GM18873 (cell line): ENCODE measurements around the gene NTRK3.

ENCODE experiments used
- ATAC-seq: cut with Tn5 transposase; IDR thresholded peaks from one replicate; pipeline ENCODE4 v1.9.1; 2021; ENCODE audit warnings: mild to moderate bottlenecking, moderate library complexity, moderate number of reproducible peaks; ENCODE audit not compliant: unreplicated experiment, low FRiP score

NTRK3 gene

DNA sequence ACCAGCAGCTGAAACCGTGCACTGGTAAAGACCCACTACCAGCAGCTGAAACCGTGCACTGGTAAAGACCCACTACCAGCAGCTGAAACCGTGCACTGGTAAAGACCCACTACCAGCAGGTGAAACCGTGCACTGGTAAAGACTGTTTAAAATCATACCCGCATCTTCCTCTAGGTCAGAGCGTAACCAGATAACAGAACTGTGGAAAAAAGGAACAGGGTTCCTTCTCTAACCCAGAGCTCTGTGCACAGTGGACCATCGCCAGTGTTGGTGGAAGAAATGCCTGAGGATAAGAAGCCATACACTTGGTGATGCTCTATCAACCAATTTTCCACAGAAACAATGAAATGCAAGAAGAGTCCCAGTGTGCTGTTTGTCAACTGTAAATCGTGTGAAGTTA, 243.4 kb downstream of the NTRK3 start:
- no peak for ATAC-seq

- no peak for ATAC-seq
Measured at GRCh38 chr15:88012688-88013087, 243.9 kb downstream of the NTRK3 start.

DNA sequence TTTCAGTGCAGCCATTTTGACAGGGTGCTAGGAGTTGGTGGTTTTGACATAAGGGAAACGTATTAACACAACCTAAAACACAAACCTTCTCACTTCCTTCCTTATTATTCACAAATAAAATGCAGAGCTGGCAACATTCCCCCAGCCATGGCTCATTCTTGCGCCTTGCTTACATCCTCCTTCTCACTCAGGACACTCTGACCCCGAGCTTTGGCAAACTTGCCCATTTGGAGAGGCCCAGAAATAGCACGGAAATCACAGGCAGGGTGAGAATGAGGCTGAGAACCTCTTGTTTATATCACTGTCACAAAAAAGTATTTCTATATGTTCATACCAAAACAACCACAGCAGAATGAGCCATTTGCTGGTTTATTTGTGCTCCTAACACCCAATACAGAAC, 244.3 kb downstream of the NTRK3 start:
- no peak for ATAC-seq

DNA sequence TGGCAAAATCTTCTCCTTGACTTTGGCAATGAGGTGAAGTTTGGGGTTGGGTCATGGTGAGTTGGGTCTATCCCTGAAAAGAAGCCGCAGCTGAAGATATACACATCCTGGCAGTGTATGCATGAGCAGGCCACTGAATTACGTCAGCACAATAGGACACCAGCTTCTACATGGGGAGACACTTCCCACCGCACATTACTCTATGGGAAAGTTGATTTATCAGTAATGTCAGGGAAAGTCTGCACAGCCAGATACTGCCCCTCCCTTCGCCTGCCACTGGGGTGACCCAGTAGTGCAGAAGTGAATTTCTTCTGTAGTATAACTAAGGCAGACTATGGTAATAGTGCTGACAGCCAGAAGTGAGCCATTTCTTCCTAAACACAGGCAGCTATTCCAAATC, 245.0 kb downstream of the NTRK3 start:
- no peak for ATAC-seq

- ATAC-seq = no peak
Measured at GRCh38 chr15:88006146-88006545, 250.4 kb downstream of the NTRK3 start.

GRCh38 chr15:88004399-88004798, 252.1 kb downstream of the NTRK3 start:
- no peak for ATAC-seq

DNA sequence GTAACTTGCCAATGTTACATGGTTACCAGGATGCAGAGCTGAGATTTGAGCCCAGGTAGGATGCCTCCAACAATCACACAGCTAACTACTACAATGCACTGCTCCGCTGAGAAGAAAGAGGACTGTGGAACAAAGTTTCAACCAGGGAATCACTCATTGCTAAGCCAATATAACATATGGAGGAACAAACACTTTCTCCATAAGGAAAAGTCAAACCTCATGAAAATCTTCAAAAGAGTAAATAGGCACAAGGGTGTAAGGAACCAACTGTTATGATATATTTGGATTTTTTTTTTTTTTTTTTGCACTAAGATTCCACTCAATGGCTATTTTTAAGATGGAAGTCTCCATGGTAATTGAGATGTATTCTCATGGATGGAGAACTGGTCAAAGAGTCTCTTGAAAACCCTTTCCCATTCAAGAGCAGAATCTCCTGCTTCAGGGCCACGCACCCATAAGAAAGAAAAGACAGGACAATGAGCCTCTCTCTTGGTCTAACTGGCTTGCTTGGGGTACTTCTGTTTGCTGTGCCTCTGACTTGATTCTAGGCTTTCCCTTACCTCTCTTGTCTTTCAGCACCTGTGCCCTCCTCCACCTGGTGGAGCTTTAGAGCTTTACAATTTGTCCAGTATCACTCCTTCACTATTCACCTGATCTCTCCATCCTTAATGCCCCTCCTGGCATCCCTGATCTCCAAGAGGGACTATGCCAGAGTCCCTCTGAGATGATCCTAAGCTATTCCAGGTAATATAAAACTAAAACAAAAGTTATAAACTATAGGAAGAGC, 252.8 kb downstream of the NTRK3 start:
- ATAC-seq = no peak

DNA sequence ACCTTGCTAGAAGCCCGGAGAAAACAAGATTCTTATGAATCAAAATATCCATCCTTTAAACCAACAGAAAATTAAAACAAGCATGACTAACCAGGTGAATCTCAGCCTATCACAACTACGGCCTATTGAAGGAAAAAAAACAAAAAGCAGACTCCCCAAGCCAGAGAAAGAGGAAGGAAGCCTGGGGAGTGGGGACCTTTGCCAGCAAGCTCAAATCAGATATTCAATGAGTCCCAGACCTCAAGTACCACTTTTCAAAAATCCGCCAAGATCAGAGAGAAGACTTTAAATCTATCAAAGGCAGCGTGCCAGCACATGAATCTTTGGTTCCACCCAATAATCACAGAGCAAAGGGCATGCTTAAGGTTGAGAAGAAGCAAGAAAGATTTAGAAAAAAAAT, 253.8 kb downstream of the NTRK3 start:
- ATAC-seq = no peak

GRCh38 chr15:87998630-87999029, 257.9 kb downstream of the NTRK3 start:
- ATAC-seq = no peak

DNA sequence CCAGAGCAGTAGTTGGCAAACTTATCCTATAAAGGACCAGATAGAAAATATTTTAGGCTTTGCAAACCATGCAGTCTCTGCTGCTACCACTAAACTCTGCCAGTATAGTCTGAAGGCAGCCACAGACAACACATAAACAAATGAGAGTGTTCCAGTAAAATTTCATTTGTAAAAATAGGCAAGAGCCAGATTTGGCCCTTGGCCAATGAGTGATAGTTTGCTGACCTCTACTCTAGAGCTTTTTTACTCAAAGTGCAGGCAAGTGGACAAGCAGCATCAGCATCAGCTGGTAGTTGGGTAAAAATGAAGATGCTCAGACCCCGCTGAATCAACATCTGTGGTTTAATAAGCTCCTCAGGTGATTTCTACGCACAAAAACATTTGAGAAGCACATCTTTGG, 269.8 kb downstream of the NTRK3 start:
- ATAC-seq = no peak

GRCh38 chr15:87985451-87985850, 271.1 kb downstream of the NTRK3 start:
- no peak for ATAC-seq

DNA sequence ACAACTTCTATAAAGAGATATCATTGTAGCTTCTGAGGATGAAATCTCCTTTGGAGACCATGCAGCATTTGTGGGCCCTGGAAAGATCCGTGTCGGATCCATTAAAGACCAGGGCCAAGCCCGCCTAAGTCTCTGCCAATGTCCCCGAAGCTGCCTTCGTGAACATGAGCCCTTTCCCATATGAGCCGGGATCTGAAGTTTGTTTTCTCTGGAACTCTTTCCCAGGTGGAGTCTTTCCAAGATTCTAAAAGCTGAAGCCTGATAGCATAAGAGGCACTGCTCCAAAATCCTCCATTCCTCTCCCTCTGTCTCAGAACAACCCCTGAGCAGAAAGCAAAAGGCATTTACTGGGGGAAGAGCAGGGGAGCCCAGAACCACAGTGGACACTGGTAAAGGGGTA, 274.6 kb downstream of the NTRK3 start:
- ATAC-seq = no peak

DNA sequence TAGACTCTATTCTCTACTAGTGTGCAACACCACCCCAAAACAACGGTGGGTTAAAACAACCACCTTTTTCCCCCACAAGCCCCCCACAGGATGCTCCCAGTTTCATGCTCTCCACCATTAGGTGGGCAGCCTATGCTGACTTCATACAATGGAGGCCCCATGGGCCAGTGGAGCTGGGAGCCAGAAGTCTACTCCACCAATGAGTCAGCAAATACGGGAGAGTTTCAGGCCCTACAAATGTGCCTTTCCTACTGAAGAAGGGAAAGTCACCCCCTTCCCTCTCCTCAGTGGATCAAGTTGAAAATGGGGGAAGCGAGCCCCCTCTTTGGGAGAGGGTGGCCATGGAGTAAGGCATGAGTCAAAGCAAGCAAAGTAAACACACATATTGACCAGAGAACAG, 278.6 kb downstream of the NTRK3 start:
- ATAC-seq = no peak

DNA sequence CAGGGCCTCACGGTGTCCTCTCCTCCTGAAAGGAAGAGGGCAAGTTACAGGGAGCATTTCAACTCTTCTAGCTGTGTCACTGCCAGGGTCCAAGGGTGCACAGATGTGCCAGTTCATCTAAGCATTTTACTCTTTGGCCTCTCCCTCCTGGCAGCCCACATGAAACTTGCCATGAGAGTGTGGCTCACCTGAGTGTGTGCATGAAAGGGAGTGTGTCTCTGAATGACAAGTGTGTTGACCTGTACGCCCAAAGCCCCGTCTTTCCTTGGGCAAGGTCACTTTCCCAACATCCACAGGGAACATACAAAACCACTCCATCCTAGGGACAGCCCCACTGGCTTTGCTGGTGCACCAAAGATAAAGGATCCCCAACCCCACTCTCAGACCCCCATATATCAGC, 280.0 kb downstream of the NTRK3 start:
- no peak for ATAC-seq

- no peak for ATAC-seq
Measured at GRCh38 chr15:87973501-87974215, 282.9 kb downstream of the NTRK3 start.

DNA sequence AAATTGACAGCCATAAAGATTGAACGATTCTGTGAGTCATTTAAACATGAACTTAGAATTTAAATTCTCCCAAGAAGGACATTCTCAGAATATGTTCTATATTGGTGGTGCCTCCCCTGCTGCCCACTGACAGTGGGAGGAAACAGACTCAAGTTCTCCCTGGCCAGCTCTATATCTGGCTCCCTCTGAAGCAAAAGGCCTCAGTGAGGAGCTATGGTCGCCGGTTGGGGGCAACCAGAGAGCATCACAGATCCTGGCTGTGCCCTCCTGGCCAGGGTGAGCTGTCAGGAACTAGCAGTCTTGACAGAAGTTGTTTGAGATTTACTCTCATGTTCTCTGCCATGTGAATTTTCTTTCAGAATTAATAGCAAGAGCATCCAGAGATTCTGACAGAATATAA, 285.5 kb downstream of the NTRK3 start:
- ATAC-seq = no peak

- no peak for ATAC-seq
Measured at GRCh38 chr15:87967951-87968350, 288.6 kb downstream of the NTRK3 start.

DNA sequence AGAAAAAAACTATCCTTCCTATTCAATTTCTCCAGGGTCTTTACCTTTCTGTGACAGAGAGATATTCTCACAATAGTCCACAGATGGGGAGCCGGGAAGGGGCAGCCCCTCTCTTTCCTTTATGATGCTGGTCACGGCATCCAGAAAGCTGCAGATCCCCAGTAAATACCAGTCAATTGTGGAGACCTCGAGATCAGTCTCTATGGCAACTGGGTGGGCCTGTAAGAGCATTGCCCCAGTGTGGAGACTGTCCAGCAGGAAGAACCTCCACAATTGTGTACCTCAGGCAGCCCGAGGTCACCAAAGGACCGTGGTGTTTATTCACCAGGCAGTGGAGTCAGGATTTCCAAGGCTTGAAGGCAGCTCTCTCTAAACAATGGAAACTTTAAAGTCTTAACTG, 291.2 kb downstream of the NTRK3 start:
- no peak for ATAC-seq

- no peak for ATAC-seq
Measured at GRCh38 chr15:87962428-87962827, 294.1 kb downstream of the NTRK3 start.

- no peak for ATAC-seq
Measured at GRCh38 chr15:87961851-87962420, 294.6 kb downstream of the NTRK3 start.

DNA sequence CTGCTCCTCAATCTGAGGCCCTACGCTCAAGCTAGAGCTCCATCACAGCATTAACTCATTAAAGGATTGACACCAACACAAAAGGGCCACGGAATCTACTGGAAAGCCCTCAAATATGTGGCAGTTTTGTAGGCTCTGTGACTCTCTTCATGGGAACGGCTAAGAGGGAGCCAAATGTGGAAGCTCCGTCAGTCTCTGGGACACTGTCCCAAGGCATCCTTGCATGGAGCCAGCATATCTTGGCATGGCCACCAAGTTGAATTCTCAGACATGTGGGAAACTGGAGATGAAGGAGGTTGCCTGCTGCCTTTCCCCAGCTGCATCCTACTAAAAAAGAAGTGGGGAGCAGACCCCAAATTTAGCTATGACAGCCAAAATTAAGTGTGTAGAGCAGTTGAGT, 296.9 kb downstream of the NTRK3 start:
- ATAC-seq = no peak

DNA sequence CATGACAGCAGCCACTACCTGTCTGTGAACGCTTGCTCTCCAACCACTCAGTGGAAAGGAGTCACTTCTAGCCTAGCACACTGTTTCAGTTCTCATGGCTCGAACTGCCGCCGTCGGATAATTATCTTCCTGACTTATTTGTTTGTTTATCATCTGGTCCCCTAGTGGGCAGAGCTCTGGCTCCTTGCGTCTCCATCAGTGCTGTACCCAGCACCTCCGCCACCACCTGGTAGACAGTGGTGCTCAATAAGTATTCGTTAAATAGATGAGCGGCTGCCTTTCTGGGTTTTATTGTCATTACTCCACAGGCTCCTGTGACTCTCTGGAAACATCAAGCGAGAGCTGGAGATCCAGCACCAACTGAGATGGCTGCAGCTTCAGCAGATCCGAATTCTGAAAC, 297.5 kb downstream of the NTRK3 start:
- ATAC-seq = no peak
